GM12891 (cell line): ENCODE measurements around the gene ESRRB.

Source experiments
- POLR2A ChIP-seq: IDR thresholded peaks from 2 replicates; pipeline ENCODE4 v1.6.1; 2011; ENCODE audit warnings: low read depth, low read length, control low read depth
- POLR2AphosphoS5 ChIP-seq: IDR thresholded peaks from 2 replicates; pipeline ENCODE4 v1.6.1; 2011; ENCODE audit warnings: low read depth, low read length, control low read depth
- SPI1 ChIP-seq: IDR thresholded peaks from 2 replicates; pipeline ENCODE4 v1.6.1; 2011; ENCODE audit warnings: low read depth, low read length, control low read depth

DNA sequence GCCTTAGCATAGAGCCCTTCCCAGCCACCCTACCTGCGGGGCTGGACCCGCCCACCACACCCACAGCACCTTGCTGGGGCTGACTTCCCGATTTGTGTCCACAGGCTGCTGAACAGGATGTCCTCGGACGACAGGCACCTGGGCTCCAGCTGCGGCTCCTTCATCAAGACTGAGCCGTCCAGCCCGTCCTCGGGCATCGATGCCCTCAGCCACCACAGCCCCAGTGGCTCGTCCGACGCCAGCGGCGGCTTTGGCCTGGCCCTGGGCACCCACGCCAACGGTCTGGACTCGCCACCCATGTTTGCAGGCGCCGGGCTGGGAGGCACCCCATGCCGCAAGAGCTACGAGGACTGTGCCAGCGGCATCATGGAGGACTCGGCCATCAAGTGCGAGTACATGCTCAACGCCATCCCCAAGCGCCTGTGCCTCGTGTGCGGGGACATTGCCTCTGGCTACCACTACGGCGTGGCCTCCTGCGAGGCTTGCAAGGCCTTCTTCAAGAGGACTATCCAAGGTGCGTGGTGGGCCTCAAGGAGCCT lies 63.4 kb downstream of the ESRRB start:
- TF ChIP-seq POLR2A = no peak
- no peak for TF ChIP-seq POLR2AphosphoS5
- no peak for TF ChIP-seq SPI1
